SU-DHL-6 (cell line): Measurements from ENCODE around the gene GNAT3.

Experiments used
- EZH2phosphoT487 ChIP-seq: fragments of 200-600 bp; sonication (generic), shearing (Covaris generic); conservative IDR thresholded peaks from 2 replicates; pipeline ENCODE4 v1.6.1; 2018; ENCODE audit warnings: mild to moderate bottlenecking, antibody characterized with exemption, low read length, moderate library complexity, mixed read lengths
- TF ChIP-seq, protein P1 (sequence below): fragments of 200-600 bp; sonication (generic); IDR thresholded peaks from one replicate; pipeline ENCODE4 v1.5.1; 2017; ENCODE audit warnings: antibody characterized with exemption, mild to moderate bottlenecking, low read length, moderate library complexity; ENCODE audit not compliant: insufficient read depth, poor library complexity, severe bottlenecking

DNA sequence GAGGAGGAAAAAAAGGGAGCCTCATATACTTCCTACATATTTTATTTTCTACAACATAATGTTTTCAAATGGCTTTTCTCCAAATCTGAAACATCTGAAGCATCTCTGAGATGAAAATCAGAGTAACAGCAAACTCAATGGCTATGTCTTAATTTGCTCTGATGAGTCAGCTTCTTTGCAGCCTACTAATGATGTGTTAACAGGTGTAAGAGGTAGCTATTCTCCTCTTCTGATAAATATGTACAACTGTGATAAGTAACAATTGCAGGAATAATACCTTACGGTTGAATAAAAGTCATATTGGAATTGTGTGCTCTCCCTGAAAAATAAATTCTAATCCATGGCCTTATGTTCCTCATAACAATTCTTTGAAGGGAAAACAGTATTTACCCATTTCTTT, 45.2 kb downstream of the GNAT3 start:
- TF ChIP-seq, protein P1, sequence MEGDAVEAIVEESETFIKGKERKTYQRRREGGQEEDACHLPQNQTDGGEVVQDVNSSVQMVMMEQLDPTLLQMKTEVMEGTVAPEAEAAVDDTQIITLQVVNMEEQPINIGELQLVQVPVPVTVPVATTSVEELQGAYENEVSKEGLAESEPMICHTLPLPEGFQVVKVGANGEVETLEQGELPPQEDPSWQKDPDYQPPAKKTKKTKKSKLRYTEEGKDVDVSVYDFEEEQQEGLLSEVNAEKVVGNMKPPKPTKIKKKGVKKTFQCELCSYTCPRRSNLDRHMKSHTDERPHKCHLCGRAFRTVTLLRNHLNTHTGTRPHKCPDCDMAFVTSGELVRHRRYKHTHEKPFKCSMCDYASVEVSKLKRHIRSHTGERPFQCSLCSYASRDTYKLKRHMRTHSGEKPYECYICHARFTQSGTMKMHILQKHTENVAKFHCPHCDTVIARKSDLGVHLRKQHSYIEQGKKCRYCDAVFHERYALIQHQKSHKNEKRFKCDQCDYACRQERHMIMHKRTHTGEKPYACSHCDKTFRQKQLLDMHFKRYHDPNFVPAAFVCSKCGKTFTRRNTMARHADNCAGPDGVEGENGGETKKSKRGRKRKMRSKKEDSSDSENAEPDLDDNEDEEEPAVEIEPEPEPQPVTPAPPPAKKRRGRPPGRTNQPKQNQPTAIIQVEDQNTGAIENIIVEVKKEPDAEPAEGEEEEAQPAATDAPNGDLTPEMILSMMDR = no peak
- TF ChIP-seq EZH2phosphoT487 = no peak
